Fibroblast of lung (primary cell): ENCODE measurements around the gene BANF2. TPM values are rescaled to one million over a fixed set of nuclear protein-coding genes. Genes with fewer than 3 reads are reported as not detected.

Experiments used
- DNase-seq, 2 donors: peaks; one replicate each; pipeline versions ENCODE4 v3.0.0 to v3.0.0-alpha.2; 2010; ENCODE audit warnings: low read depth in 2 of 2
- H2AFZ ChIP-seq: 2 replicates; pipeline ENCODE4 v1.5.1; 2012; ENCODE audit warnings: low read length, control low read depth, inconsistent platforms
- H3K27ac ChIP-seq: 2 replicates; pipeline ENCODE4 v1.5.1; 2011; ENCODE audit warnings: low read length, control low read depth; ENCODE audit not compliant: insufficient read depth
- H3K27me3 ChIP-seq: 2 replicates; pipeline ENCODE4 v1.5.1; 2011; ENCODE audit warnings: mild to moderate bottlenecking, low read length; ENCODE audit not compliant: control insufficient read depth, insufficient read depth
- H3K36me3 ChIP-seq: 2 replicates; pipeline ENCODE4 v1.5.1; 2011; ENCODE audit warnings: low read length; ENCODE audit not compliant: control insufficient read depth, insufficient read depth
- H3K4me1 ChIP-seq: 2 replicates; pipeline ENCODE4 v1.5.1; 2011; ENCODE audit warnings: low read length; ENCODE audit not compliant: control insufficient read depth, insufficient read depth; ENCODE audit errors: extremely low read depth
- H3K4me2 ChIP-seq: 2 replicates; pipeline ENCODE4 v1.5.1; 2011; ENCODE audit warnings: low read length, control low read depth; ENCODE audit not compliant: insufficient read depth; ENCODE audit errors: extremely low read depth
- H3K4me3 ChIP-seq, 4 experiments: fragments of 200-600 bp in 1 of 4; sonication (generic) in 1 of 4; replicated peaks in 1 of 4; 2 replicates each; pipeline ENCODE4 v1.5.1; 2011 to 2016; ENCODE audit warnings: low read length in 4 of 4, low read depth in 3 of 4, mild to moderate bottlenecking in 3 of 4, control low read depth in 2 of 4, inconsistent platforms in 1 of 4, mixed read lengths in 1 of 4; ENCODE audit not compliant: insufficient read depth in 1 of 4; ENCODE audit errors: control extremely low read depth in 1 of 4
- H3K79me2 ChIP-seq: 2 replicates; pipeline ENCODE4 v1.5.1; 2012; ENCODE audit warnings: mild to moderate bottlenecking, low read length, inconsistent platforms; ENCODE audit not compliant: control insufficient read depth, insufficient read depth
- H3K9ac ChIP-seq: 2 replicates; pipeline ENCODE4 v1.5.1; 2011; ENCODE audit warnings: mild to moderate bottlenecking, low read length, control low read depth; ENCODE audit not compliant: insufficient read depth
- H3K9me3 ChIP-seq: 2 replicates; pipeline ENCODE4 v1.5.1; 2012; ENCODE audit warnings: low read depth, low read length; ENCODE audit not compliant: control insufficient read depth, insufficient read depth
- H4K20me1 ChIP-seq: 2 replicates; pipeline ENCODE4 v1.5.1; 2011; ENCODE audit warnings: low read length; ENCODE audit not compliant: control insufficient read depth, insufficient read depth; ENCODE audit errors: extremely low read depth
- CTCF ChIP-seq, 2 donors: IDR thresholded peaks in 1 of 2; conservative IDR thresholded peaks in 1 of 2; 1 replicate in 1 of 2; 2 replicates in 1 of 2; pipeline ENCODE4 v1.5.1; 2011 to 2012; ENCODE audit warnings: low read length in 2 of 2, control low read depth in 1 of 2, inconsistent platforms in 1 of 2, low read depth in 1 of 2, mild to moderate bottlenecking in 1 of 2
- EZH2 ChIP-seq: IDR thresholded peaks from 2 replicates; pipeline ENCODE4 v1.5.1; 2012; ENCODE audit warnings: low read length, control low read depth, mild to moderate bottlenecking; ENCODE audit errors: missing control alignments
- polyA plus RNA-seq, 2 donors: library from polyadenylated mRNA; depleted of rRNA in 1 of 2; stranded (reverse) in 1 of 2; unstranded in 1 of 2; fragments of >200 nt; gene quantifications; 2 replicates each; pipeline ENCODE4 v1.2.1, GENCODE V29; 2011 to 2012; ENCODE audit warnings: missing spikeins in 1 of 2
- total RNA-seq: library from RNA; depleted of rRNA; stranded (reverse); fragments of >200 nt; gene quantifications from 2 replicates; pipeline ENCODE4 v1.2.1, GENCODE V29; 2014

BANF2 gene
- total and polyA plus RNA-seq, 2 donors (not counting 1 experiment from before 2014, with no cell fraction given), result not detected

GRCh38 chr20:17741220-17741619 lies 41.5 kb downstream of the BANF2 start:
- H3K4me2 ChIP-seq, result no peak overlapping the region
- TF ChIP-seq CTCF (conservative IDR thresholded peaks at IDR 0.05 in 1 of 2, IDR thresholded peaks at IDR 0.05 in 1 of 2; ENCODE audit: low read depth in 1 of 2, low read length in 2 of 2) (no peak), EZH2 (no peak)

GRCh38 chr20:17742731-17743130 lies 43.0 kb downstream of the BANF2 start:
- Histone ChIP-seq H3K27me3 (no peaks in the 10 kb centered on the region), H2AFZ (no peak overlapping the region), H3K27ac (no peak overlapping the region), H3K79me2 (no peaks in the 10 kb centered on the region), H3K4me2 (no peak overlapping the region), H3K9ac (no peak overlapping the region), H3K4me1 (peaks cover 4% of the 10 kb centered on the region), H3K4me3 (no peak overlapping the region), H3K9me3 (no peaks in the 10 kb centered on the region), H4K20me1 (no peaks in the 10 kb centered on the region), H3K36me3 (no peaks in the 10 kb centered on the region)
- no peak for DNase-seq
- TF ChIP-seq EZH2, result no peak
- no peak for TF ChIP-seq CTCF (conservative IDR thresholded peaks at IDR 0.05 in 1 of 2, IDR thresholded peaks at IDR 0.05 in 1 of 2; ENCODE audit: low read depth in 1 of 2, low read length in 2 of 2)

More at GRCh38 chr20:17741220-17741619, 41.5 kb downstream of the BANF2 start:
- H3K9ac ChIP-seq, result no peak overlapping the region
- no peaks in the 10 kb centered on the region for H3K27me3 ChIP-seq
- H3K27ac ChIP-seq, result no peak overlapping the region
- H3K4me3 ChIP-seq, result no peak overlapping the region
- no peak for DNase-seq
- H3K36me3 ChIP-seq, result no peaks in the 10 kb centered on the region
- no peak overlapping the region for H2AFZ ChIP-seq
- H3K9me3 ChIP-seq, result no peaks in the 10 kb centered on the region
- no peaks in the 10 kb centered on the region for H4K20me1 ChIP-seq
- H3K79me2 ChIP-seq, result no peaks in the 10 kb centered on the region
- no peaks in the 10 kb centered on the region for H3K4me1 ChIP-seq

- Histone ChIP-seq H4K20me1 (no peaks in the 10 kb centered on the region), H3K4me1 (peaks cover 5% of the 10 kb centered on the region), H3K9me3 (no peaks in the 10 kb centered on the region)
Measured at GRCh38 chr20:17743677-17744076, 43.9 kb downstream of the BANF2 start.

More at GRCh38 chr20:17743677-17744076, 43.9 kb downstream of the BANF2 start:
- no peak overlapping the region for H3K9ac ChIP-seq
- no peaks in the 10 kb centered on the region for H3K36me3 ChIP-seq
- no peaks in the 10 kb centered on the region for H3K27me3 ChIP-seq
- no peak overlapping the region for H3K27ac ChIP-seq
- H3K79me2 ChIP-seq, result no peaks in the 10 kb centered on the region
- H3K4me2 ChIP-seq, result no peak overlapping the region
- no peak overlapping the region for H2AFZ ChIP-seq
- H3K4me3 ChIP-seq, result no peak overlapping the region
- DNase-seq, result no peak
- TF ChIP-seq EZH2, result no peak
- TF ChIP-seq CTCF (conservative IDR thresholded peaks at IDR 0.05 in 1 of 2, IDR thresholded peaks at IDR 0.05 in 1 of 2; ENCODE audit: low read depth in 1 of 2, low read length in 2 of 2), result no peak
